A673 (cell line): ENCODE data around the gene SDS. TPM values are rescaled to one million over a fixed set of nuclear protein-coding genes. Genes with fewer than 3 reads are reported as not detected.

Source experiments
- BruUV-seq: library from RNA; stranded (reverse); fragments of 400-500 nt; replicated peaks from 2 replicates; lab custom pipeline; 2021; lab: Mats Ljungman, UMichigan
- CTCF ChIA-PET: fragments of 300-600 bp; sonication (Branson Sonifier 250); formaldehyde crosslinking; loops from one replicate; lab custom pipeline; 2022; ENCODE audit warnings: antibody characterized with exemption; lab: Charles Lee
- POLR2A ChIA-PET: fragments of 300-600 bp; sonication (Branson Sonifier 250); formaldehyde crosslinking; loops from one replicate; lab custom pipeline; 2022; ENCODE audit warnings: antibody characterized with exemption; ENCODE audit not compliant: low non-redundant PET; lab: Charles Lee
- DNase-seq: peaks from one replicate; pipeline ENCODE4 v3.0.0-alpha.2; 2015; ENCODE audit warnings: low spot score
- H3K27ac ChIP-seq: fragments of 200-600 bp; sonication (generic); 2 replicates; pipeline ENCODE4 v1.5.1; 2016; ENCODE audit warnings: mixed run types, low read depth, mild to moderate bottlenecking, mixed read lengths, antibody characterized with exemption, low read length; ENCODE audit not compliant: poor library complexity, severe bottlenecking
- H3K27me3 ChIP-seq: fragments of 200-600 bp; sonication (generic); replicated peaks from 2 replicates; pipeline ENCODE4 v1.6.1; 2017; ENCODE audit warnings: mixed run types, low read depth, mild to moderate bottlenecking, mixed read lengths, antibody characterized with exemption, low read length; ENCODE audit not compliant: insufficient read depth, poor library complexity
- H3K36me3 ChIP-seq: fragments of 200-600 bp; sonication (generic); 2 replicates; pipeline ENCODE4 v1.6.1; 2016; ENCODE audit warnings: mixed run types, mild to moderate bottlenecking, mixed read lengths, antibody characterized with exemption, low read length; ENCODE audit not compliant: insufficient read depth, poor library complexity, severe bottlenecking
- H3K4me1 ChIP-seq: fragments of 200-600 bp; sonication (generic); 2 replicates; pipeline ENCODE4 v1.6.1; 2017; ENCODE audit warnings: mixed run types, mild to moderate bottlenecking, mixed read lengths, antibody characterized with exemption, low read length; ENCODE audit not compliant: insufficient read depth, poor library complexity, severe bottlenecking
- H3K4me3 ChIP-seq: fragments of 200-600 bp; sonication (generic); 2 replicates; pipeline ENCODE4 v1.5.1; 2016; ENCODE audit warnings: low read depth, mixed run types, mild to moderate bottlenecking, mixed read lengths, low read length; ENCODE audit not compliant: poor library complexity, severe bottlenecking
- H3K9me3 ChIP-seq: fragments of 200-600 bp; sonication (generic); 2 replicates; pipeline ENCODE4 v1.6.1; 2016; ENCODE audit warnings: mixed run types, low read depth, mild to moderate bottlenecking, mixed read lengths, antibody characterized with exemption, low read length; ENCODE audit not compliant: poor library complexity, severe bottlenecking
- CTCF ChIP-seq: fragments of 300-800, 200-600 bp; sonication (generic); conservative IDR thresholded peaks from 2 replicates; pipeline ENCODE4 v1.5.1; 2017; ENCODE audit warnings: low read depth, mild to moderate bottlenecking, antibody characterized with exemption, low read length, moderate library complexity, mixed read lengths
- EZH2 ChIP-seq: fragments of 200-600 bp; sonication (generic); IDR thresholded peaks from 2 replicates; pipeline ENCODE4 v1.6.1; 2017; ENCODE audit warnings: borderline replicate concordance, low read depth, mild to moderate bottlenecking, mixed read lengths, antibody characterized with exemption, low read length; ENCODE audit not compliant: poor library complexity, severe bottlenecking
- intact Hi-C: fragments of 100-400 bp; cut with micrococcal nuclease; formaldehyde crosslinking; loops from one replicate; pipeline ENCODE4 v1.10.0; 2022; ENCODE audit not compliant: unreplicated experiment
- total RNA-seq: library from RNA; stranded (reverse); gene quantifications from 2 replicates; pipeline ENCODE4 v1.2.3, GENCODE V29; 2021

The SDS gene
- total RNA-seq, 1 experiment from 2014 or later: not detected

GRCh38 chr12:113428482-113428881, 24.8 kb upstream of the SDS start:
- CTCF ChIA-PET: interaction anchor here (0.5 to 0.7 kb wide), 2 partner anchors 416 to 433 kb away, joined by 4 to 6 read pairs; no protein-coding TSS in a partner anchor

GRCh38 chr12:113427882-113428281, 24.2 kb upstream of the SDS start:
- BruUV-seq: no TSS peak
- TF ChIP-seq CTCF (no peak), EZH2 (no peak)
- ChIA-PET CTCF (no interaction called here), POLR2A (no interaction called here)
- no peaks in the 10 kb centered on the region for H3K9me3 ChIP-seq
- no peak for DNase-seq
- H3K27me3 ChIP-seq: peaks cover 4% of the 10 kb centered on the region
- H3K4me3 ChIP-seq: no peak overlapping the region
- intact Hi-C loops: loop anchor here (10.0 kb wide), 1 partner anchor 373 kb away; the partner anchor contains the start of gene DTX1
- no peak overlapping the region for H3K27ac ChIP-seq
- no peaks in the 10 kb centered on the region for H3K36me3 ChIP-seq
- H3K4me1 ChIP-seq: no peaks in the 10 kb centered on the region

More at GRCh38 chr12:113428482-113428881, 24.8 kb upstream of the SDS start:
- Histone ChIP-seq H3K4me1 (no peaks in the 10 kb centered on the region), H3K36me3 (no peaks in the 10 kb centered on the region), H3K27me3 (peaks cover 4% of the 10 kb centered on the region), H3K9me3 (no peaks in the 10 kb centered on the region), H3K4me3 (no peak overlapping the region), H3K27ac (no peak overlapping the region)
- no TSS peak for BruUV-seq
- POLR2A ChIA-PET: no interaction called here
- intact Hi-C loops: loop anchor here (10.0 kb wide), 1 partner anchor 374 kb away; the partner anchor contains the start of gene DTX1
- TF ChIP-seq EZH2 (no peak), CTCF (no peak)
- DNase-seq: no peak

GRCh38 chr12:113425960-113426453, 22.3 kb upstream of the SDS start:
- Histone ChIP-seq H3K36me3 (no peaks in the 10 kb centered on the region), H3K27me3 (peaks cover 4% of the 10 kb centered on the region), H3K9me3 (no peaks in the 10 kb centered on the region), H3K27ac (no peak overlapping the region), H3K4me1 (no peaks in the 10 kb centered on the region), H3K4me3 (no peak overlapping the region)
- ChIA-PET CTCF (interaction anchor here (0.7 to 1.4 kb wide), 10 partner anchors 10 to 1229 kb away, joined by 3 to 7 read pairs (median 4); partner anchors contain the start of genes SLC8B1 and TPCN1), POLR2A (no interaction called here)
- TF ChIP-seq EZH2: no peak
- TF ChIP-seq CTCF: no peak
- BruUV-seq: no TSS peak
- intact Hi-C loops: loop anchor here (1.0 to 10.0 kb wide), 3 partner anchors 113 to 371 kb away; partner anchors contain the start of gene DTX1
- no peak for DNase-seq
